Measurements from ENCODE around the gene WWOX. TPM values are rescaled to one million over a fixed set of nuclear protein-coding genes. Genes with fewer than 3 reads are reported as not detected.

WWOX gene
- total RNA-seq, 1 donor from 2014 or later: 19.0 TPM

GRCh38 chr16:78782572-78782971, 683.1 kb downstream of the WWOX start:
- intact Hi-C loops (cut with micrococcal nuclease): no loop called here

- intact Hi-C loops (cut with micrococcal nuclease): no loop called here
Observed at GRCh38 chr16:78783570-78784079, 684.2 kb downstream of the WWOX start.

GRCh38 chr16:78784771-78785170, 685.3 kb downstream of the WWOX start:
- intact Hi-C loops (cut with micrococcal nuclease): no loop called here

GRCh38 chr16:78785218-78785617, 685.8 kb downstream of the WWOX start:
- intact Hi-C loops (cut with micrococcal nuclease): no loop called here

GRCh38 chr16:78786635-78787034, 687.2 kb downstream of the WWOX start:
- intact Hi-C loops (cut with micrococcal nuclease): no loop called here

- intact Hi-C loops (cut with micrococcal nuclease): no loop called here
Observed at GRCh38 chr16:78788276-78788675, 688.8 kb downstream of the WWOX start.

GRCh38 chr16:78788696-78789095, 689.2 kb downstream of the WWOX start:
- intact Hi-C loops (cut with micrococcal nuclease): no loop called here

GRCh38 chr16:78789561-78789960, 690.1 kb downstream of the WWOX start:
- intact Hi-C loops (cut with micrococcal nuclease): no loop called here

GRCh38 chr16:78791011-78791410, 691.6 kb downstream of the WWOX start:
- intact Hi-C loops (cut with micrococcal nuclease): loop anchor here (2.0 to 10.0 kb wide), 2 partner anchors 526 to 1054 kb away; no protein-coding TSS in a partner anchor

GRCh38 chr16:78791926-78792325, 692.5 kb downstream of the WWOX start:
- intact Hi-C loops (cut with micrococcal nuclease): loop anchor here (2.0 to 10.0 kb wide), 2 partner anchors 525 to 1053 kb away; no protein-coding TSS in a partner anchor

GRCh38 chr16:78792952-78793351, 693.5 kb downstream of the WWOX start:
- intact Hi-C loops (cut with micrococcal nuclease): loop anchor here (10.0 kb wide), 1 partner anchor 1052 kb away; no protein-coding TSS in a partner anchor

- intact Hi-C loops (cut with micrococcal nuclease): loop anchor here (1.0 to 10.0 kb wide), 2 partner anchors 16 to 1050 kb away; no protein-coding TSS in a partner anchor
Observed at GRCh38 chr16:78794581-78795250, 695.3 kb downstream of the WWOX start.

GRCh38 chr16:78795433-78795832, 696.0 kb downstream of the WWOX start:
- intact Hi-C loops (cut with micrococcal nuclease): loop anchor here (1.0 to 10.0 kb wide), 2 partner anchors 17 to 1049 kb away; no protein-coding TSS in a partner anchor

GRCh38 chr16:78796221-78796866, 696.9 kb downstream of the WWOX start:
- intact Hi-C loops (cut with micrococcal nuclease): loop anchor here (10.0 kb wide), 1 partner anchor 1048 kb away; no protein-coding TSS in a partner anchor

GRCh38 chr16:78799429-78799828, 700.0 kb downstream of the WWOX start:
- intact Hi-C loops (cut with micrococcal nuclease): loop anchor here (10.0 kb wide), 1 partner anchor 1045 kb away; no protein-coding TSS in a partner anchor

GRCh38 chr16:78800523-78800922, 701.1 kb downstream of the WWOX start:
- intact Hi-C loops (cut with micrococcal nuclease): loop anchor here (5.0 kb wide), 1 partner anchor 97 kb away; no protein-coding TSS in a partner anchor

- intact Hi-C loops (cut with micrococcal nuclease): loop anchor here (5.0 kb wide), 1 partner anchor 93 kb away; no protein-coding TSS in a partner anchor
Observed at GRCh38 chr16:78804058-78804735, 704.7 kb downstream of the WWOX start.

GRCh38 chr16:78805556-78805955, 706.1 kb downstream of the WWOX start:
- intact Hi-C loops (cut with micrococcal nuclease): no loop called here

- intact Hi-C loops (cut with micrococcal nuclease): no loop called here
Observed at GRCh38 chr16:78811247-78811646, 711.8 kb downstream of the WWOX start.

- intact Hi-C loops (cut with micrococcal nuclease): no loop called here
Observed at GRCh38 chr16:78812582-78812981, 713.1 kb downstream of the WWOX start.

GRCh38 chr16:78813661-78814311, 714.3 kb downstream of the WWOX start:
- intact Hi-C loops (cut with micrococcal nuclease): no loop called here
